ENCODE results near the gene HTR2B. TPM values are rescaled to one million over a fixed set of nuclear protein-coding genes. Genes with fewer than 3 reads are reported as not detected.

HTR2B gene
- total RNA-seq, 2 donors from 2014 or later, result not detected

DNA sequence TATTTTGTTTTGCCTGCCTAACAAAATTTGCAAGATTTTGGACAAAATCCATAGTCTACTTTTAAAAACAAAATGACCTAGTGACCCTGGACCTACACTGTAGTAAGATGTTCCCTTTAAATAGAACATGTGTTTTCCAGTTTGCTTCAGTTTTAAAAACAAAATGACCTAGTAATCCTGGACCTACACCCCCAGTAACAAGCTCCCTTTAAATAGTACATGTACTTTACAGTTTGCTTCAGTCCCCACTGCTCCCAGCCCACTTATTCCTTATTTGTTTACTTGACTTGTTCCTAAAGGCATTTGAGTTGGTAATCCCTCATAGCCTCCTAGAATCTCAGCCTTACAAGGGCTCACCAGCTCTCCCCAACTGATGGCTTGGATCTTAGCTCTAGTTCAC lies 34.5 kb upstream of the HTR2B start:
- no peak overlapping the region for H3K4me3 ChIP-seq (ENCODE audit: low read length)
- H3K4me1 Mint-ChIP-seq, result no peaks in the 10 kb centered on the region
- H3K4me3 Mint-ChIP-seq, result no peak overlapping the region
- DNase-seq, result no peak
- H3K27ac ChIP-seq (ENCODE audit: low read depth, low read length), result no peak overlapping the region
- no peaks in the 10 kb centered on the region for H3K9me3 ChIP-seq (ENCODE audit: control insufficient read depth, low read length)
- no peaks in the 10 kb centered on the region for H3K27me3 ChIP-seq (ENCODE audit: control insufficient read depth, insufficient read depth, low read length, poor library complexity, severe bottlenecking)
- no peak for TF ChIP-seq CTCF (conservative IDR thresholded peaks at IDR 0.05)
- H3K36me3 Mint-ChIP-seq (ENCODE audit: low read depth), result peaks cover 40% of the 10 kb centered on the region
- H3K9ac ChIP-seq (ENCODE audit: extremely low read depth, low read length, poor library complexity, severe bottlenecking), result no peak overlapping the region
- peaks cover 69% of the 10 kb centered on the region for H3K36me3 ChIP-seq (ENCODE audit: control insufficient read depth, insufficient read depth, low read length)
- H3K4me1 ChIP-seq (ENCODE audit: control insufficient read depth, insufficient read depth, low read length), result no peaks in the 10 kb centered on the region
- no peaks in the 10 kb centered on the region for H3K9me3 Mint-ChIP-seq
- H3K27ac Mint-ChIP-seq, result peak overlapping the region; percentile 13
- H3K27me3 Mint-ChIP-seq (ENCODE audit: insufficient read depth), result no peaks in the 10 kb centered on the region

DNA sequence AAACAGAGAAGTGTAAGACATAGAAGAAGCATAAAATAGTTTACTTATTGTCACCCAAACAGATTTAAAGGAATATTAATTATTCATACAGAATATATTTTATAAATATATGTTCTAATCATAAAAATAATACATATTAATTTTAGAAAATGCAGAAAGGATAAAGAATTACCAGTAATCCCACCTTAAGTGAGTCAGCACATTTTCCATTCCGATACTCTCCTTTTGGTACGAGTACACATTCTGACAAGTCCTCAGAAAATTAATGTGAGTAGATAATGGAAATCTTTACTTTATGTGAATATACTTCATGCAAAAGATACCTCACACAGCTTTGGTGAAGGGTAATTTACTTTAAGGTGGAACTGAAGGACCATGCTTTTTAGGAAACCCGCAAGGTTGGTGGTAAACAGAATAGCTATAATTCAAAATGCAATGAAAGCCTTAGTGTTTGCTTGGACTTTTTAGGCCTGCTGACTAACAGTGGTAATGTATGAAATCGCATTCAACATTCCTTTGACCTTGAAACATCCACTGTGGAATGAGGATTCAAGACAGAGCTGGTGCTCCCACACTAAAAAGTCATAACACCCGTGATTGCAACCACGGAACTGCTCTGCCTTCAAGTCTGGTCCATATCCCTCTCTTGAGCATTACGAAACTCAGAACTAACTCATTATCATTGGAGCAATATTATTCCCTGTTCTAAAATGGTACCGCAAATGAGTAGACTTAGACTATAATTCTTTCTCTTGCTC lies 28.1 kb upstream of the HTR2B start:
- WGBS, 2 experiments (ENCODE audit: insufficient coverage in 1 of 2, insufficient read length in 1 of 2), result 93 to 96% methylated on average over 6 to 8 of the region's 8 CpGs
- no peak overlapping the region for H3K27ac ChIP-seq (ENCODE audit: low read depth, low read length)
- no peak for DNase-seq
- H3K27me3 ChIP-seq (ENCODE audit: control insufficient read depth, insufficient read depth, low read length, poor library complexity, severe bottlenecking), result no peaks in the 10 kb centered on the region
- H3K9ac ChIP-seq (ENCODE audit: extremely low read depth, low read length, poor library complexity, severe bottlenecking), result no peak overlapping the region
- no peak overlapping the region for H3K4me3 ChIP-seq (ENCODE audit: low read length)
- H3K4me1 ChIP-seq (ENCODE audit: control insufficient read depth, insufficient read depth, low read length), result no peaks in the 10 kb centered on the region
- H3K36me3 Mint-ChIP-seq (ENCODE audit: low read depth), result peaks cover 33% of the 10 kb centered on the region
- no peaks in the 10 kb centered on the region for H3K4me1 Mint-ChIP-seq
- H3K9me3 Mint-ChIP-seq, result no peaks in the 10 kb centered on the region
- peaks cover 70% of the 10 kb centered on the region for H3K36me3 ChIP-seq (ENCODE audit: control insufficient read depth, insufficient read depth, low read length)
- no peaks in the 10 kb centered on the region for H3K9me3 ChIP-seq (ENCODE audit: control insufficient read depth, low read length)
- no peak overlapping the region for H3K27ac Mint-ChIP-seq
- no peaks in the 10 kb centered on the region for H3K27me3 Mint-ChIP-seq (ENCODE audit: insufficient read depth)
- no peak for TF ChIP-seq CTCF (conservative IDR thresholded peaks at IDR 0.05)
- no peak overlapping the region for H3K4me3 Mint-ChIP-seq

GRCh38 chr2:231146665-231147064 lies 21.8 kb upstream of the HTR2B start:
- Histone ChIP-seq H3K27me3 (ENCODE audit: control insufficient read depth, insufficient read depth, low read length, poor library complexity, severe bottlenecking) (no peaks in the 10 kb centered on the region), H3K9me3 (ENCODE audit: control insufficient read depth, low read length) (no peaks in the 10 kb centered on the region), H3K9ac (ENCODE audit: extremely low read depth, low read length, poor library complexity, severe bottlenecking) (no peak overlapping the region), H3K36me3 (ENCODE audit: control insufficient read depth, insufficient read depth, low read length) (peaks cover 62% of the 10 kb centered on the region), H3K4me3 (ENCODE audit: low read length) (no peak overlapping the region), H3K27ac (ENCODE audit: low read depth, low read length) (no peak overlapping the region), H3K4me1 (ENCODE audit: control insufficient read depth, insufficient read depth, low read length) (no peaks in the 10 kb centered on the region)
- whole genome bisulfite sequencing, 2 experiments (ENCODE audit: insufficient coverage in 1 of 2, insufficient read length in 1 of 2), result 95 to 97% methylated on average over 2 of the region's 2 CpGs
- no peak for DNase-seq
- no peak overlapping the region for H3K27ac Mint-ChIP-seq
- H3K4me3 Mint-ChIP-seq, result no peak overlapping the region
- H3K27me3 Mint-ChIP-seq (ENCODE audit: insufficient read depth), result no peaks in the 10 kb centered on the region
- no peaks in the 10 kb centered on the region for H3K4me1 Mint-ChIP-seq
- H3K9me3 Mint-ChIP-seq, result no peaks in the 10 kb centered on the region
- no peak for TF ChIP-seq CTCF (conservative IDR thresholded peaks at IDR 0.05)
- H3K36me3 Mint-ChIP-seq (ENCODE audit: low read depth), result peaks cover 32% of the 10 kb centered on the region
